K562 (cell line): ENCODE data around the gene WDR46. TPM values are rescaled to one million over a fixed set of nuclear protein-coding genes. Genes with fewer than 3 reads are reported as not detected.

Experiments
- CREB5 ChIP-seq: fragments of 250-450 bp; sonication (Bioruptor Pico); IDR thresholded peaks from 2 replicates; pipeline ENCODE4 v1.5.0; 2020; ENCODE audit warnings: mild to moderate bottlenecking
- CSDE1 ChIP-seq, 2 experiments: fragments of 450-650 bp; IDR thresholded peaks; 2 replicates each; pipeline ENCODE4 v1.6.1; 2016; ENCODE audit warnings: mild to moderate bottlenecking in 1 of 2
- ETV1 ChIP-seq: fragments of 450-650 bp; conservative IDR thresholded peaks from 2 replicates; pipeline ENCODE4 v1.6.1; 2016; ENCODE audit warnings: missing genetic modification characterization, control low read depth, low read depth, missing compliant biosample characterization
- FOXK1 ChIP-seq: sonication (generic); formaldehyde crosslinking; IDR thresholded peaks from 2 replicates; pipeline ENCODE4 v1.8.0; 2022; ENCODE audit warnings: missing genetic modification reagents, mild to moderate bottlenecking, borderline replicate concordance
- HCFC1 ChIP-seq: IDR thresholded peaks from 2 replicates; pipeline ENCODE4 v1.6.1; 2012; ENCODE audit warnings: low read depth, low read length, improper control_type of control experiment
- HDAC1 ChIP-seq, 2 experiments: fragments of 450-650 bp; IDR thresholded peaks; 2 replicates each; pipeline ENCODE4 v1.6.1; 2016 to 2017; ENCODE audit warnings: inconsistent platforms in 1 of 2, mild to moderate bottlenecking in 1 of 2, moderate library complexity in 1 of 2
- HDAC2 ChIP-seq: fragments of 450-650 bp; IDR thresholded peaks from 2 replicates; pipeline ENCODE4 v1.6.1; 2016; ENCODE audit warnings: mild to moderate bottlenecking
- MXI1 ChIP-seq: IDR thresholded peaks from 2 replicates; pipeline ENCODE4 v1.6.1; 2011; ENCODE audit warnings: low read depth, mild to moderate bottlenecking, improper control_type of control experiment, low read length
- NCOA4 ChIP-seq: fragments of 450-650 bp; IDR thresholded peaks from 2 replicates; pipeline ENCODE4 v1.6.1; 2018; ENCODE audit warnings: mild to moderate bottlenecking; ENCODE audit not compliant: partially characterized antibody
- NCOR1 ChIP-seq: fragments of 450-650 bp; IDR thresholded peaks from 2 replicates; pipeline ENCODE4 v1.6.1; 2016; ENCODE audit warnings: mild to moderate bottlenecking, moderate library complexity
- NKRF ChIP-seq: fragments of 450-650 bp; IDR thresholded peaks from 2 replicates; pipeline ENCODE4 v1.6.1; 2016; ENCODE audit warnings: borderline replicate concordance
- PHF20 ChIP-seq: fragments of 450-650 bp; IDR thresholded peaks from 2 replicates; pipeline ENCODE4 v1.6.1; 2018; ENCODE audit not compliant: partially characterized antibody
- RAD51 ChIP-seq: fragments of 450-650 bp; IDR thresholded peaks from 2 replicates; pipeline ENCODE4 v1.7.1; 2016; ENCODE audit warnings: low read depth, mild to moderate bottlenecking, borderline replicate concordance
- REST ChIP-seq, 2 experiments: fragments of 450-650 bp; formaldehyde crosslinking in 1 of 2; IDR thresholded peaks; 2 replicates each; pipeline versions ENCODE4 v1.4.0 to v1.6.1; 2014 to 2020; ENCODE audit warnings: mild to moderate bottlenecking in 2 of 2, borderline replicate concordance in 1 of 2, low read depth in 1 of 2
- RFX1 ChIP-seq: fragments of 450-650 bp; IDR thresholded peaks from 2 replicates; pipeline ENCODE4 v1.6.1; 2016; ENCODE audit warnings: mild to moderate bottlenecking, moderate library complexity
- ZFPM2 ChIP-seq: fragments of 250-450 bp; sonication (Bioruptor Pico); IDR thresholded peaks from 2 replicates; pipeline ENCODE4 v1.5.1; 2022; ENCODE audit warnings: mild to moderate bottlenecking
- polyA plus RNA-seq, 8 experiments: library from polyadenylated mRNA; depleted of rRNA in 4 of 8; stranded (reverse) in 5 of 8; unstranded in 3 of 8; fragments of >200 nt; fragmentation: Nextera tagmentation in 2 of 8; fragmentation: Illumina TruSeq in 1 of 8; extraction: Ambion mirVana in 2 of 8; extraction: Trizol in 1 of 8; gene quantifications; 2 replicates each; pipeline versions ENCODE4 v1.2.1 to v1.2.3, GENCODE V29; 2011 to 2014; ENCODE audit warnings: inconsistent platforms in 1 of 8, missing spikeins in 1 of 8
- total RNA-seq, 7 experiments: library from RNA; depleted of rRNA in 6 of 7; stranded (reverse); fragments of >200 nt in 6 of 7; fragmentation: Illumina TruSeq in 2 of 7; extraction: Trizol in 2 of 7; gene quantifications; 2 replicates each; pipeline versions ENCODE4 v1.2.1 to v1.2.3, GENCODE V29; 2011 to 2021; ENCODE audit warnings: low replicate concordance in 1 of 7

Gene WDR46
- total and polyA plus RNA-seq, 9 of the 15 experiments (the other 6 are each of a cell fraction or from before 2014, with no cell fraction given) = 8.9 to 146 (median 93.1) TPM

- 0 out of 2 replicates have a peak, but pooled peaks have one; percentile 54 for TF ChIP-seq HDAC2
- peak; percentile 35; the same call in 1 of the 2 replicates for TF ChIP-seq HCFC1
- no peak for TF ChIP-seq ETV1
- TF ChIP-seq MXI1 = peak; percentile 90
- 0 out of 2 replicates have a peak, but pooled peaks have one; percentile 1 for TF ChIP-seq REST (IDR thresholded peaks at IDR 0.05; ENCODE audit: borderline replicate concordance)
- TF ChIP-seq REST (CRISPR knock-in tag; IDR thresholded peaks at IDR 0.05; ENCODE audit: low read depth) = no peak
- TF ChIP-seq RAD51 = peak; percentile 68; the same call in 1 of the 2 replicates
- TF ChIP-seq CREB5 (CRISPR knock-in tag) = peak; percentile 53; the same call in 1 of the 2 replicates
- TF ChIP-seq HDAC1 (IDR thresholded peaks at IDR 0.05) = peak in 1 of 2 experiments; percentile 74; a peak in 2 of 4 replicates
- TF ChIP-seq NCOR1 = peak; percentile 24; the same call in 1 of the 2 replicates
- no peak for TF ChIP-seq NCOA4
- peak; percentile 75; the same call in 1 of the 2 replicates for TF ChIP-seq FOXK1 (CRISPR knock-in tag)
- TF ChIP-seq CSDE1 (IDR thresholded peaks at IDR 0.05) = no peak
- TF ChIP-seq ZFPM2 (CRISPR knock-in tag) = 0 out of 2 replicates have a peak, but pooled peaks have one; percentile 70
- no peak for TF ChIP-seq PHF20
- TF ChIP-seq NKRF = peak; percentile 72
- TF ChIP-seq RFX1 = peak; percentile 92
Observed at GRCh38 chr6:33314515-33314942, 25.5 kb upstream of the WDR46 start (continued).
